T-helper 22 cell (primary cell): ENCODE measurements around the gene YAP1.

Source experiments
- DNase-seq: peaks from one replicate; pipeline ENCODE4 v3.0.0-alpha.2; 2020; ENCODE audit warnings: low read depth

The YAP1 gene

GRCh38 chr11:102279641-102280170 lies 169.5 kb downstream of the YAP1 start:
- no peak for DNase-seq

- no peak for DNase-seq
These were observed 170.1 kb downstream of the YAP1 start for GRCh38 chr11:102280245-102280833.
